Stimulated activated naive CD8-positive, alpha-beta T cell treated with anti-CD3 and anti-CD28 coated beads, Interleukin-15, amount 100 ng/mL, for 72 hours (primary cell): ENCODE data around the gene UBE3A.
"Not testable (repeated sequence)": the region's sequence is repeated elsewhere in the genome, so short reads cannot be mapped to it uniquely, and the experiment has no call there.

Experiments used
- ATAC-seq: fragments of 150-1000 bp; cut with Tn5 transposase; 2 replicates; pipeline ENCODE4 v1.10.0; 2021; ENCODE audit warnings: mild to moderate bottlenecking, moderate library complexity
- DNase-seq, 2 donors: peaks; one replicate each; pipeline ENCODE4 v3.0.0; 2021 to 2022
- H3K27ac Mint-ChIP-seq, 2 donors: one replicate each; pipeline ENCODE4 v1.8.0; 2022; ENCODE audit warnings: mild to moderate bottlenecking in 2 of 2, mixed read lengths in 2 of 2, moderate library complexity in 2 of 2
- H3K27me3 Mint-ChIP-seq: one replicate; pipeline ENCODE4 v1.8.0; 2022; ENCODE audit warnings: mixed read lengths
- H3K4me1 Mint-ChIP-seq: one replicate; pipeline ENCODE4 v1.8.0; 2022; ENCODE audit warnings: mild to moderate bottlenecking, mixed read lengths
- H3K4me3 Mint-ChIP-seq, 2 donors: one replicate each; pipeline ENCODE4 v1.8.0; 2022; ENCODE audit warnings: mild to moderate bottlenecking in 2 of 2, mixed read lengths in 2 of 2, moderate library complexity in 1 of 2
- H3K9me3 Mint-ChIP-seq, 2 donors: one replicate each; pipeline ENCODE4 v1.8.0; 2022; ENCODE audit warnings: mixed read lengths in 2 of 2

UBE3A gene

GRCh38 chr15:25424073-25424472 lies 14.8 kb downstream of the UBE3A start:
- DNase-seq (no peak), ATAC-seq (no peak)
- no peaks in the 10 kb centered on the region for H3K27me3 Mint-ChIP-seq
- peaks cover 21 to 24% of the 10 kb centered on the region in 2 donors for H3K9me3 Mint-ChIP-seq
- peaks cover 44% of the 10 kb centered on the region for H3K4me1 Mint-ChIP-seq
- H3K4me3 Mint-ChIP-seq, result no peak overlapping the region
- no peak overlapping the region for H3K27ac Mint-ChIP-seq

GRCh38 chr15:25422021-25422420 lies 16.8 kb downstream of the UBE3A start:
- no peak overlapping the region for H3K4me3 Mint-ChIP-seq
- H3K27me3 Mint-ChIP-seq, result no peaks in the 10 kb centered on the region
- DNase-seq, result no peak
- peaks cover 46% of the 10 kb centered on the region for H3K4me1 Mint-ChIP-seq
- ATAC-seq, result no peak
- peaks cover 23 to 24% of the 10 kb centered on the region in 2 donors for H3K9me3 Mint-ChIP-seq
- peak overlapping the region in 1 of 2 donors; percentile 10 for H3K27ac Mint-ChIP-seq

GRCh38 chr15:25418202-25418601 lies 20.6 kb downstream of the UBE3A start:
- peaks cover 23 to 28% of the 10 kb centered on the region in 2 donors for H3K9me3 Mint-ChIP-seq
- H3K4me3 Mint-ChIP-seq, result no peak overlapping the region
- H3K27me3 Mint-ChIP-seq, result no peaks in the 10 kb centered on the region
- DNase-seq, result no peak
- H3K27ac Mint-ChIP-seq, result no peak overlapping the region
- peaks cover 56% of the 10 kb centered on the region for H3K4me1 Mint-ChIP-seq
- ATAC-seq, result no peak

- Mint-ChIP-seq H3K27me3 (no peaks in the 10 kb centered on the region), H3K4me1 (peaks cover 59% of the 10 kb centered on the region), H3K9me3 (peaks cover 23 to 28% of the 10 kb centered on the region in 2 donors), H3K4me3 (no peak overlapping the region), H3K27ac (no peak overlapping the region)
- no peak for ATAC-seq
- no peak for DNase-seq
Measured at GRCh38 chr15:25417604-25418003, 21.2 kb downstream of the UBE3A start.

GRCh38 chr15:25416693-25417092 lies 22.1 kb downstream of the UBE3A start:
- H3K27me3 Mint-ChIP-seq, result no peaks in the 10 kb centered on the region
- H3K4me3 Mint-ChIP-seq, result peak overlapping the region in 1 of 2 donors; percentile 13
- H3K4me1 Mint-ChIP-seq, result peaks cover 59% of the 10 kb centered on the region
- peaks cover 23 to 24% of the 10 kb centered on the region in 2 donors for H3K9me3 Mint-ChIP-seq
- H3K27ac Mint-ChIP-seq, result peak overlapping the region in 1 of 2 donors; percentile 72
- peak; percentile 59 for ATAC-seq
- DNase-seq, result no peak

- peaks cover 52% of the 10 kb centered on the region for H3K4me1 Mint-ChIP-seq
- ATAC-seq, result no peak
- H3K4me3 Mint-ChIP-seq, result no peak overlapping the region
- no peak for DNase-seq
- H3K27ac Mint-ChIP-seq, result no peak overlapping the region
- no peaks in the 10 kb centered on the region for H3K27me3 Mint-ChIP-seq
- H3K9me3 Mint-ChIP-seq, result peaks cover 15 to 18% of the 10 kb centered on the region in 2 donors
Measured at GRCh38 chr15:25415707-25416106, 23.1 kb downstream of the UBE3A start.

GRCh38 chr15:25415217-25415616 lies 23.6 kb downstream of the UBE3A start:
- ATAC-seq (no peak), DNase-seq (no peak)
- Mint-ChIP-seq H3K27me3 (no peaks in the 10 kb centered on the region), H3K4me1 (peaks cover 52% of the 10 kb centered on the region), H3K9me3 (peaks cover 14 to 16% of the 10 kb centered on the region in 2 donors), H3K4me3 (no peak overlapping the region), H3K27ac (no peak overlapping the region)

GRCh38 chr15:25410649-25411048 lies 28.2 kb downstream of the UBE3A start:
- Mint-ChIP-seq H3K27ac (no peak overlapping the region), H3K4me3 (no peak overlapping the region), H3K4me1 (peaks cover 33% of the 10 kb centered on the region), H3K27me3 (no peaks in the 10 kb centered on the region), H3K9me3 (peaks cover 5 to 7% of the 10 kb centered on the region in 2 donors)
- no peak for ATAC-seq
- no peak for DNase-seq

GRCh38 chr15:25409731-25410130 lies 29.1 kb downstream of the UBE3A start:
- not testable (repeated sequence) for H3K27me3 Mint-ChIP-seq, H3K27ac Mint-ChIP-seq, H3K4me3 Mint-ChIP-seq, H3K9me3 Mint-ChIP-seq, ATAC-seq, DNase-seq
- peaks cover 27% of the 10 kb centered on the region for H3K4me1 Mint-ChIP-seq

- Mint-ChIP-seq H3K4me3 (no peak overlapping the region), H3K27ac (no peak overlapping the region), H3K4me1 (peaks cover 21% of the 10 kb centered on the region), H3K9me3 (peaks cover 0 to 5% of the 10 kb centered on the region in 2 donors), H3K27me3 (no peaks in the 10 kb centered on the region)
- DNase-seq, result no peak
- ATAC-seq, result no peak
Measured at GRCh38 chr15:25408929-25409328, 29.9 kb downstream of the UBE3A start.

- ATAC-seq (no peak), DNase-seq (no peak)
- H3K4me3 Mint-ChIP-seq, result no peak overlapping the region
- no peak overlapping the region for H3K27ac Mint-ChIP-seq
- peaks cover 16% of the 10 kb centered on the region for H3K4me1 Mint-ChIP-seq
- H3K9me3 Mint-ChIP-seq, result peaks cover 0 to 4% of the 10 kb centered on the region in 2 donors
- no peaks in the 10 kb centered on the region for H3K27me3 Mint-ChIP-seq
Measured at GRCh38 chr15:25408428-25408827, 30.4 kb downstream of the UBE3A start.

- ATAC-seq (no peak), DNase-seq (no peak)
- no peaks in the 10 kb centered on the region for H3K27me3 Mint-ChIP-seq
- no peak overlapping the region for H3K4me3 Mint-ChIP-seq
- no peak overlapping the region for H3K27ac Mint-ChIP-seq
- peaks cover 4 to 8% of the 10 kb centered on the region in 2 donors for H3K9me3 Mint-ChIP-seq
- peaks cover 12% of the 10 kb centered on the region for H3K4me1 Mint-ChIP-seq
Measured at GRCh38 chr15:25407950-25408349, 30.9 kb downstream of the UBE3A start.

- H3K4me3 Mint-ChIP-seq, result peak overlapping the region in 1 of 2 donors; percentile 16
- DNase-seq (no peak), ATAC-seq (no peak)
- peaks cover 9 to 13% of the 10 kb centered on the region in 2 donors for H3K9me3 Mint-ChIP-seq
- peak overlapping the region; percentile 68 to 71 for H3K27ac Mint-ChIP-seq
- peaks cover 11% of the 10 kb centered on the region for H3K4me1 Mint-ChIP-seq
- H3K27me3 Mint-ChIP-seq, result no peaks in the 10 kb centered on the region
Measured at GRCh38 chr15:25406846-25407245, 32.0 kb downstream of the UBE3A start.

- ATAC-seq, result no peak
- DNase-seq, result no peak
- Mint-ChIP-seq H3K4me3 (peak overlapping the region in 1 of 2 donors; percentile 23), H3K27ac (peak overlapping the region in 1 of 2 donors; percentile 68), H3K4me1 (peaks cover 11% of the 10 kb centered on the region), H3K27me3 (no peaks in the 10 kb centered on the region), H3K9me3 (peaks cover 9 to 13% of the 10 kb centered on the region in 2 donors)
Measured at GRCh38 chr15:25406261-25406660, 32.6 kb downstream of the UBE3A start.

GRCh38 chr15:25403771-25404170 lies 35.1 kb downstream of the UBE3A start:
- Mint-ChIP-seq H3K4me1 (peaks cover 11% of the 10 kb centered on the region), H3K27ac (no peak overlapping the region), H3K27me3 (no peaks in the 10 kb centered on the region), H3K4me3 (no peak overlapping the region), H3K9me3 (peaks cover 9 to 13% of the 10 kb centered on the region in 2 donors)
- ATAC-seq, result no peak
- no peak for DNase-seq

GRCh38 chr15:25402342-25402741 lies 36.5 kb downstream of the UBE3A start:
- no peak for ATAC-seq
- peaks cover 9 to 19% of the 10 kb centered on the region in 2 donors for H3K9me3 Mint-ChIP-seq
- peaks cover 15% of the 10 kb centered on the region for H3K4me1 Mint-ChIP-seq
- no peak overlapping the region for H3K4me3 Mint-ChIP-seq
- DNase-seq, result no peak
- H3K27me3 Mint-ChIP-seq, result no peaks in the 10 kb centered on the region
- no peak overlapping the region for H3K27ac Mint-ChIP-seq

GRCh38 chr15:25401501-25401900 lies 37.3 kb downstream of the UBE3A start:
- Mint-ChIP-seq H3K4me3 (no peak overlapping the region), H3K4me1 (peaks cover 9% of the 10 kb centered on the region), H3K27me3 (no peaks in the 10 kb centered on the region), H3K9me3 (peaks cover 9 to 20% of the 10 kb centered on the region in 2 donors), H3K27ac (no peak overlapping the region)
- DNase-seq (no peak), ATAC-seq (no peak)
